ENCODE measurements around the gene GSTT2.

DNA sequence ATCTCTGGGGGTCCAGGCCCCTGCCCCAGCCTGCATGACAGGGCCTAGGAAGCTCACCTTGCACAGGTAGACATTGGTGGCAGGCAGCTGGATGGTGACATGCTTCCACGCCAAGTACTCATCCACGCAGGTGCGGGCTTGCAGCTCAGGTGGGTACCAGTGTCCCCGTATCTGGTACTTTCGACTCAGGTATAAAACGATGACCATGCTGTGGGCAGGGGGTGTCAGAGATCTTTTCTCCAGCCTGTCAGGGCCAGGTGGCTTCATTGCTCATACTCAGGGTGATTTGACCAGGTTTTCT, 26.9 kb downstream of the GSTT2 start:
- TF ChIP-seq CTCF (conservative IDR thresholded peaks at IDR 0.05; ENCODE audit: low read depth in 2 of 2) (no peak), EZH2 (IDR thresholded peaks at IDR 0.05; ENCODE audit: low read depth, unreplicated experiment) (no peak), ETS1 (IDR thresholded peaks at IDR 0.05) (no peak), REST (IDR thresholded peaks at IDR 0.05; ENCODE audit: unreplicated experiment) (no peak)

Measured in GM23338 (cell line).